Right lobe of liver (tissue), 6 donors: ENCODE data around the gene ELOB. TPM values are rescaled to one million over a fixed set of nuclear protein-coding genes. Genes with fewer than 3 reads are reported as not detected.
A peak's percentile ranks its signal among the peaks of the same experiment; 100 is the strongest.

Experiments used
- ATAC-seq, 4 donors: fragments of 200-7000 bp; cut with Tn5 transposase; one replicate each; pipeline ENCODE4 v1.9.1; 2020; ENCODE audit warnings: mild to moderate bottlenecking in 4 of 4, moderate library complexity in 4 of 4
- DNase-seq, 3 donors: peaks; one replicate each; pipeline ENCODE4 v3.0.0-alpha.2; 2020
- H3K27ac ChIP-seq, 3 donors: fragments of 200-600 bp; one replicate each; pipeline ENCODE4 v1.8.0; 2022
- H3K27me3 ChIP-seq, 2 donors: fragments of 200-600 bp; one replicate each; pipeline ENCODE4 v1.8.0; 2022
- H3K36me3 ChIP-seq, 4 donors: fragments of 200-600 bp; sonication (generic) in 1 of 4; one replicate each; pipeline versions ENCODE4 v1.5.1 to v1.8.0; 2017 to 2022; ENCODE audit warnings: control low read depth in 1 of 4
- H3K4me1 ChIP-seq, 4 donors: fragments of 200-600 bp; sonication (generic) in 1 of 4; one replicate each; pipeline versions ENCODE4 v1.5.1 to v1.8.0; 2017 to 2022; ENCODE audit warnings: control low read depth in 1 of 4
- H3K4me3 ChIP-seq, 3 donors: fragments of 200-600 bp; one replicate each; pipeline ENCODE4 v1.8.0; 2022
- H3K9me3 ChIP-seq, 4 donors: fragments of 200-600 bp; sonication (generic) in 1 of 4; one replicate each; pipeline versions ENCODE4 v1.5.1 to v1.8.0; 2017 to 2022; ENCODE audit warnings: control low read depth in 1 of 4
- POLR2A ChIP-seq: fragments of 450-650 bp; IDR thresholded peaks from one replicate; pipeline ENCODE4 v1.6.1; 2017; ENCODE audit warnings: antibody characterized with exemption, mild to moderate bottlenecking
- WGBS: methylation state at CpG from one replicate; pipeline ENCODE4 v1.1.6; 2018; ENCODE audit warnings: low coverage, low lambda C conversion rate; ENCODE audit not compliant: insufficient coverage; ENCODE audit errors: missing lambda C conversion rate; 5-methylcytosine and 5-hydroxymethylcytosine counted together
- intact Hi-C, 2 donors: fragments of 100-400 bp; cut with DNase I; formaldehyde crosslinking; loops; one replicate each; pipeline versions ENCODE4 v1.11.2 to v1.14.1; 2022
- total RNA-seq, 6 experiments: library from RNA; depleted of rRNA in 2 of 6; stranded (reverse); fragments of >200 nt in 2 of 6; fragmentation: NEBNext Ultra II Directional in 3 of 6; extraction: Animal tissue kit (Norgen Biotek cat#: 25700) in 3 of 6; gene quantifications; one replicate each; pipeline versions ENCODE4 v1.1.0 to v1.2.4, GENCODE V29; 2016 to 2023
- TF ChIP-seq, protein P1 (sequence below), 4 donors: fragments of 200-600 bp in 3 of 4; fragments of 450-650 bp in 1 of 4; IDR thresholded peaks; one replicate each; pipeline versions ENCODE4 v1.5.1 to v1.8.0; 2016 to 2022; ENCODE audit warnings: antibody characterized with exemption in 4 of 4, mild to moderate bottlenecking in 2 of 4
- donor health status: DM: no; HTN: yes; CAD: no.
- donor health status: DM: no; HTN: no; CAD: no.
- donor health status: DM: no; HTN: no; CAD: no.
- donor health status: DM: no; HTN: yes; CAD: no.
- donor health status: DM: no; HTN: yes; CAD: no.

Gene ELOB
- total RNA-seq, 6 experiments from 2014 or later, result 97.5 to 521 (median 122) TPM

- peak; percentile 26 to 45 (median 42) for ATAC-seq
These were observed 986 bp upstream of the ELOB start for GRCh38 chr16:2777903-2778629.

DNA sequence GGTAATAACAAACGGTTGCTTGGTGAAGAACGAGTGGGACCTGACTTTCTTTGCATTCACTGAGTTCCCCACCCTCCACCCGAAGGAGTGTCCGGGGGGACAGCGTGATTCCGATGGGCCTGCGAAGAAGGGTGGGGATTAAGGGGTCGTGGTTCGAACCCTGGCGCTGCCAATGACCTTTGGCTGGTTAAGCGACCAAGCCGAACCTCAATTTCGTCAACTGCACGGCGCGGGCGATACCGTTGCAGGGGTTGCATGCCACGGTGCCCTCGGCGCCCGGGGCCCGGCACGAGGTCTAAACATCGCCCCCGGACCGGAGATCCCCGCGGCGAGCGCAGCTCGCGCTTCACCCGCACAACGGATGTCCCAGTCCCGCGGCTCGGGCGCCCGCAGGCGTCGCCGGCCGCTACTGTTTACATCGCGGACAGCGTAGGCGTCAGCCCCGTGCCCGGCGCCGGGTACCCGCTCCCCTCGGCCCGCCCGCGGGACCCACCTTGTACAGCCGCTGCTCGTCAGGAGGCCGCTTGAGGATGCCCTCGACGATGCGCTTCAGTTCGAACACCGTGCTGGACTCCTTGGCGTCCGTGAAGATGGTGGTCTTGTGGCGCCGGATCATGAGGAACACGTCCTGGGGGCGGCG lies 460 bp downstream of the ELOB start:
- Histone ChIP-seq H3K4me3 (peak overlapping the region; percentile 75 to 97 (median 97)), H3K27me3 (no peaks in the 10 kb centered on the region), H3K27ac (peak overlapping the region; percentile 13 to 100 (median 54)), H3K36me3 (peaks cover 0 to 26% (median 3%) of the 10 kb centered on the region in 4 donors), H3K4me1 (peaks cover 0 to 16% (median 3%) of the 10 kb centered on the region in 4 donors), H3K9me3 (no peaks in the 10 kb centered on the region)
- WGBS, result 2% methylated on average over 18 of the region's 72 CpGs
- intact Hi-C loops, result no loop called here
- no peak for DNase-seq
- TF ChIP-seq POLR2A, result no peak
- TF ChIP-seq, protein P1, sequence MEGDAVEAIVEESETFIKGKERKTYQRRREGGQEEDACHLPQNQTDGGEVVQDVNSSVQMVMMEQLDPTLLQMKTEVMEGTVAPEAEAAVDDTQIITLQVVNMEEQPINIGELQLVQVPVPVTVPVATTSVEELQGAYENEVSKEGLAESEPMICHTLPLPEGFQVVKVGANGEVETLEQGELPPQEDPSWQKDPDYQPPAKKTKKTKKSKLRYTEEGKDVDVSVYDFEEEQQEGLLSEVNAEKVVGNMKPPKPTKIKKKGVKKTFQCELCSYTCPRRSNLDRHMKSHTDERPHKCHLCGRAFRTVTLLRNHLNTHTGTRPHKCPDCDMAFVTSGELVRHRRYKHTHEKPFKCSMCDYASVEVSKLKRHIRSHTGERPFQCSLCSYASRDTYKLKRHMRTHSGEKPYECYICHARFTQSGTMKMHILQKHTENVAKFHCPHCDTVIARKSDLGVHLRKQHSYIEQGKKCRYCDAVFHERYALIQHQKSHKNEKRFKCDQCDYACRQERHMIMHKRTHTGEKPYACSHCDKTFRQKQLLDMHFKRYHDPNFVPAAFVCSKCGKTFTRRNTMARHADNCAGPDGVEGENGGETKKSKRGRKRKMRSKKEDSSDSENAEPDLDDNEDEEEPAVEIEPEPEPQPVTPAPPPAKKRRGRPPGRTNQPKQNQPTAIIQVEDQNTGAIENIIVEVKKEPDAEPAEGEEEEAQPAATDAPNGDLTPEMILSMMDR (IDR thresholded peaks at IDR 0.05), result no peak
- peak in 2 of 4 donors; percentile 2 to 3 for ATAC-seq

More at GRCh38 chr16:2777903-2778629, 986 bp upstream of the ELOB start:
- H3K36me3 ChIP-seq, result peaks cover 0 to 17% (median under 1%) of the 10 kb centered on the region in 4 donors
- 17% methylated on average over 19 of the region's 27 CpGs for WGBS
- no peaks in the 10 kb centered on the region for H3K9me3 ChIP-seq
- peak overlapping the region; percentile 100 for H3K27ac ChIP-seq
- no peak for TF ChIP-seq POLR2A
- TF ChIP-seq, protein P1 (IDR thresholded peaks at IDR 0.05), result no peak
- peaks cover 0 to 16% (median 3%) of the 10 kb centered on the region in 4 donors for H3K4me1 ChIP-seq
- DNase-seq, result peak in 1 of 3 donors; percentile 57
- H3K4me3 ChIP-seq, result peak overlapping the region; percentile 75 to 99 (median 97)
- intact Hi-C loops, result no loop called here
- H3K27me3 ChIP-seq, result no peaks in the 10 kb centered on the region

DNA sequence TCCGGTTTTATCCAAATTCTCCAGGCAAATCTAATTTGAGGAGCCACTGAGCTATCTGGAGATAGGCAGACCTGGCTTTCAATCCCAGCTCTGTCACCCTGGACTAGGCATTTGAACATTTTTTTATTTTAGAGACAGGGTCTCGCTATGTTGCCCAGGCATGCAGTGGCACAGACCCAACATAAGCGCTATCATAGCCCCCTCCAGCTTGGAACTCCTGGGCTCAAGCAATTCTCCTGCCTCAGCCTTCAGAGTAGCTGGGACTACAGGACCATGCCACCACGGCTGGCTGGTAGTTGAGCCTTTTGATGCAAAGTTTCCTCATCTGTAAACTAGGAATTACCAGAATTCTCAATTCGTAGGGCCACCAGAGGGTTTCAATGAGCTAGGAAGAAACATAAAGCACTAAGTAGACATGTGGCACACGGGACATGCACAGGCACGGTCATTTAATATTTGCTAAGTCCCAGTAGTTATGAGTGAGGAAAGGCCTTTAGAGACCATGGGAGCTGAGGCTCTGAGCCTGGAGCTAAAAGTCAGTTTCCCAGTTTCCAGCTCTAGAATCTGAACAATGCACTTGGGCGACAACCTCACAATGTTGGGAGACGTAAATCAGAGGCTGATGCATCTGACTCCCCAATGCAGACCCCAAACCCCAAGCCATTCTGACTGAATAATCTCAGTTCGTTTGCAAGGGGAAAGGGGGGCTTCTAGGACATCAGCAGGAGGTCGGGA lies 1.1 kb downstream of the ELOB start:
- H3K4me1 ChIP-seq, result peaks cover 0 to 16% (median 3%) of the 10 kb centered on the region in 4 donors
- 29% methylated on average over 9 of the region's 11 CpGs for WGBS
- peaks cover 0 to 33% (median 9%) of the 10 kb centered on the region in 4 donors for H3K36me3 ChIP-seq
- H3K27ac ChIP-seq, result no peak overlapping the region
- no peak for ATAC-seq
- no peak for DNase-seq
- no peaks in the 10 kb centered on the region for H3K27me3 ChIP-seq
- H3K4me3 ChIP-seq, result peak overlapping the region; percentile 75 to 97 (median 97)
- H3K9me3 ChIP-seq, result no peaks in the 10 kb centered on the region
- intact Hi-C loops, result no loop called here
- TF ChIP-seq, protein P1 (IDR thresholded peaks at IDR 0.05), result no peak
- TF ChIP-seq POLR2A, result no peak

DNA sequence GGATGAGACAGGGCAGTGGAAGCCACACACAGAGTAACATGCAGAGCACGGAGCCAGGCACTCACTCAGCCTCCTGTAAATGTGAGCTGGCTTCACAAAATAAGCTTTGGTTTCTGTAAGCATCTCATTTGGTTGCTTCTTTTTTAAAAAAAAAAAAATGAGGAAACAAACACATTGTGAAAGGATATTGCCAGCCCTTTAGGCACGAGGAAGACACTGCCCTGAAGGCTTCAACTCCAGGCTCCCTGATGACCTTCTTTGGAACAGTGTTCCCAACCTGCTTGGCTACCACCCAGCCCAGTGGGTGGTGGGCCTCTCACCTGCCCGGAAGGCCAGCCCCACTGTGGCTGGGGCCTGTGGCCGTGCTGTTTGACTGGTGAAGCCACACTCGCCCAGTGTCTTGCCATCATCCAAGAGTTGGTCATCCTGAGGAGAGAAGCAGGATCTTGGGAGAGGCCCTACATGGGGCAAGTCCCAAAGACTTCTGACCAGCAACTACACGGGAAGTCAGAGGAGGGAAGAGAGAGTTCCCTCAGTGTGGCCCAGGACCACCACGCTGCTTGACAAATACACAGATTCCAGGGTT lies 1.9 kb downstream of the ELOB start:
- WGBS, result 70% methylated on average over 3 of the region's 7 CpGs
- DNase-seq, result no peak
- Histone ChIP-seq H3K4me3 (no peak overlapping the region), H3K27me3 (no peaks in the 10 kb centered on the region), H3K36me3 (peaks cover 0 to 40% (median 14%) of the 10 kb centered on the region in 4 donors), H3K4me1 (peaks cover 0 to 16% (median 3%) of the 10 kb centered on the region in 4 donors), H3K27ac (no peak overlapping the region), H3K9me3 (no peaks in the 10 kb centered on the region)
- TF ChIP-seq, protein P1 (IDR thresholded peaks at IDR 0.05), result no peak
- TF ChIP-seq POLR2A, result no peak
- no peak for ATAC-seq
- intact Hi-C loops, result no loop called here
